ENCODE results near the gene BMF. TPM values are rescaled to one million over a fixed set of nuclear protein-coding genes. Genes with fewer than 3 reads are reported as not detected.
A peak's percentile ranks its signal among the peaks of the same experiment; 100 is the strongest.

Gene BMF
- total RNA-seq, 6 donors from 2014 or later = 9.9 to 118 (median 26.2) TPM

GRCh38 chr15:40070166-40070557 is 38.5 kb downstream of the BMF start:
- ATAC-seq (ENCODE audit: low FRiP score in 2 of 2) = no peak
- peak overlapping the region in 1 of 4 donors; percentile 91 for H3K27ac ChIP-seq

GRCh38 chr15:40069178-40070165 is 39.2 kb downstream of the BMF start:
- Histone ChIP-seq H3K4me3 (no peak overlapping the region), H3K9me3 (no peaks in the 10 kb centered on the region), H3K36me3 (no peaks in the 10 kb centered on the region), H3K4me1 (peaks cover 19 to 26% (median 23%) of the 10 kb centered on the region in 4 donors), H3K27me3 (no peaks in the 10 kb centered on the region), H3K27ac (peak overlapping the region; percentile 71 to 91 (median 82))
- ATAC-seq (ENCODE audit: low FRiP score in 2 of 2) = peak; percentile 81 to 90
- TF ChIP-seq POLR2AphosphoS5 (IDR thresholded peaks at IDR 0.05) (peak in 1 of 2 donors; percentile 73), EP300 (IDR thresholded peaks at IDR 0.05) (peak in 1 of 4 donors; percentile 44), CTCF (IDR thresholded peaks at IDR 0.05) (peak in 1 of 6 experiments; percentile 18), POLR2A (IDR thresholded peaks at IDR 0.05) (peak in 1 of 4 donors; percentile 57)
- WGBS, 2 donors = 28 to 61% methylated on average over 3 to 14 of the region's 32 CpGs
- peak; percentile 95 for DNase-seq

More at GRCh38 chr15:40070166-40070557, 38.5 kb downstream of the BMF start:
- no peak for TF ChIP-seq CTCF (IDR thresholded peaks at IDR 0.05)
- TF ChIP-seq EP300 (IDR thresholded peaks at IDR 0.05) = no peak
- no peak for TF ChIP-seq POLR2A (IDR thresholded peaks at IDR 0.05)
- TF ChIP-seq POLR2AphosphoS5 (IDR thresholded peaks at IDR 0.05) = no peak
- Histone ChIP-seq H3K27me3 (no peaks in the 10 kb centered on the region), H3K4me3 (no peak overlapping the region), H3K4me1 (peaks cover 25 to 28% (median 26%) of the 10 kb centered on the region in 4 donors), H3K36me3 (no peaks in the 10 kb centered on the region), H3K9me3 (no peaks in the 10 kb centered on the region)
- DNase-seq = no peak
- 76 to 78% methylated on average over 5 of the region's 5 CpGs for WGBS, 2 donors

- Histone ChIP-seq H3K27ac (no peak overlapping the region), H3K27me3 (no peaks in the 10 kb centered on the region), H3K4me1 (peaks cover 19 to 26% (median 23%) of the 10 kb centered on the region in 4 donors), H3K36me3 (no peaks in the 10 kb centered on the region), H3K4me3 (no peak overlapping the region), H3K9me3 (no peaks in the 10 kb centered on the region)
- no peak for TF ChIP-seq POLR2A (IDR thresholded peaks at IDR 0.05)
- TF ChIP-seq POLR2AphosphoS5 (IDR thresholded peaks at IDR 0.05) = no peak
- no peak for TF ChIP-seq CTCF (IDR thresholded peaks at IDR 0.05)
- no peak for TF ChIP-seq EP300 (IDR thresholded peaks at IDR 0.05)
- DNase-seq (no peak), ATAC-seq (ENCODE audit: low FRiP score in 2 of 2) (no peak)
- WGBS, 2 donors = 68 to 75% methylated on average over 6 of the region's 6 CpGs
Observed at GRCh38 chr15:40067921-40068624, 40.6 kb downstream of the BMF start.

GRCh38 chr15:40066589-40066988 is 42.1 kb downstream of the BMF start:
- H3K4me3 ChIP-seq = no peak overlapping the region
- H3K4me1 ChIP-seq = peaks cover 20 to 25% (median 22%) of the 10 kb centered on the region in 4 donors
- WGBS, 2 donors = 93 to 100% methylated on average over 5 of the region's 5 CpGs

More at GRCh38 chr15:40066589-40066988, 42.1 kb downstream of the BMF start:
- H3K9me3 ChIP-seq = no peaks in the 10 kb centered on the region
- H3K27me3 ChIP-seq = no peaks in the 10 kb centered on the region
- ATAC-seq (ENCODE audit: low FRiP score in 2 of 2) (no peak), DNase-seq (no peak)
- H3K27ac ChIP-seq = no peak overlapping the region
- no peaks in the 10 kb centered on the region for H3K36me3 ChIP-seq
- TF ChIP-seq CTCF (IDR thresholded peaks at IDR 0.05) (no peak), POLR2A (IDR thresholded peaks at IDR 0.05) (no peak), EP300 (IDR thresholded peaks at IDR 0.05) (no peak), POLR2AphosphoS5 (IDR thresholded peaks at IDR 0.05) (no peak)

Measured in upper lobe of left lung (tissue), 6 donors.